WI38 (cell line): ENCODE data around the gene DRAP1.

Experiments
- H3K4me3 ChIP-seq: 2 replicates; pipeline ENCODE4 v1.5.1; 2011; ENCODE audit warnings: low read depth, mild to moderate bottlenecking, control low read depth, low read length
- CTCF ChIP-seq: IDR thresholded peaks from 2 replicates; pipeline ENCODE4 v1.5.1; 2012; ENCODE audit warnings: low read depth, mild to moderate bottlenecking, control low read depth, low read length

DRAP1 gene

GRCh38 chr11:65919141-65919572 is at the start of gene DRAP1:
DRAP1 (plus strand) TSS chr11:65919426; CDS start chr11:65919502, 76 bp downstream.
- H3K4me3 ChIP-seq: peak within 1 kb of the TSS; percentile 84
- TF ChIP-seq CTCF: no peak

- TF ChIP-seq CTCF: no peak
- no peak overlapping the region for H3K4me3 ChIP-seq
Observed at GRCh38 chr11:65869643-65870306, 49.5 kb upstream of the DRAP1 start.

GRCh38 chr11:65870307-65870658 is 48.9 kb upstream of the DRAP1 start:
- no peak overlapping the region; the same call in 1 of the 2 replicates for H3K4me3 ChIP-seq
- TF ChIP-seq CTCF: no peak

GRCh38 chr11:65870706-65871681 is 48.2 kb upstream of the DRAP1 start:
- H3K4me3 ChIP-seq: peak overlapping the region; percentile 78
- no peak for TF ChIP-seq CTCF

GRCh38 chr11:65871811-65872548 is 47.2 kb upstream of the DRAP1 start:
- peak overlapping the region; percentile 78 for H3K4me3 ChIP-seq
- TF ChIP-seq CTCF: no peak

- TF ChIP-seq CTCF: no peak
- H3K4me3 ChIP-seq: peak within 1 kb of the TSS; percentile 78
Observed at GRCh38 chr11:65872586-65873317, 46.5 kb upstream of the DRAP1 start, which contains the start of gene EFEMP2. EFEMP2 (minus strand) TSS chr11:65872800; CDS start chr11:65872354, 446 bp downstream.
